Metanephros (tissue), 2 donors: ENCODE data around the gene MARS1. TPM values are rescaled to one million over a fixed set of nuclear protein-coding genes. Genes with fewer than 3 reads are reported as not detected.

Experiments used
- small RNA-seq: library from RNA; depleted of rRNA; stranded (forward); fragments of <200 nt; gene quantifications from one replicate; pipeline ENCODE3, GENCODE V24; 2014; ENCODE audit warnings: low replicate concordance
- total RNA-seq: library from RNA; depleted of rRNA; stranded (reverse); fragments of >200 nt; gene quantifications from one replicate; pipeline ENCODE4 v1.2.3, GENCODE V29; 2014

Gene MARS1
- 95.8 TPM for total RNA-seq

DNA sequence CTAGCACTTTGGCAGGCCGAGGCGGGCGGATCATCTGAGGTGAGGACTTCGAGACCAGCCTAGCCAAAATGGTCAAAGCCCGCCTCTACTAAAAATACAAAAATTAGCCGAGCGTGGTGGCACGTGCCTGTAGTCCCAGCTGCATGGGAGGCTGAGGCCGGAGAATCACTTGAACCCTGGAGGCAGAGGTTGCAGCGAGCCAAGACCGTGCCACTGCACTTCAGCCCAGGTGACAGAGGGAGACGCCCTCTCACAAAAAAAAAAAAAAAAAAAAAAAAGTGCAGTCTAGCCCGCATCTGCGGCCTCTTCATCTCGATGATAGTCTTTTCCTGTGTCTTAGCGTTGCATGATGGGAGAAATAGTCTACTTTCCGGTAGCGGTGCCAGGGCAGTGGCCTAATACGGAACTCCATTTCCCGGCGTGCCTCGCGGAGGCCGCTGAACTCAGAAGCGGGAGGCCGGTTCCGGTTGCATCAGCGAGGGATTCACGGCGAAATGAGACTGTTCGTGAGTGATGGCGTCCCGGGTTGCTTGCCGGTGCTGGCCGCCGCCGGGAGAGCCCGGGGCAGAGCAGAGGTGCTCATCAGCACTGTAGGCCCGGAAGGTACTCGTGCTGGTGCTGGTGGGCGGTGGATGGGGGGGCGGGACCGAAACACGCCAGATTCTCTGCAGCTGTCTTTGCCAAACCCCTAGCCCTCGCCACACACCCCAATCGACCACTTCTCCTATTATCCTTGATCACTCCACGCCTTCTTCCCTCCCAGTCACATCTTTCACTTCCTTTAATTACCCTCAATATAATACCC is at the start of gene MARS1:
MARS1 (plus strand) TSS at position 472 of the 805 bp plus-strand sequence; CDS start at position 495, 23 bp downstream.

DNA sequence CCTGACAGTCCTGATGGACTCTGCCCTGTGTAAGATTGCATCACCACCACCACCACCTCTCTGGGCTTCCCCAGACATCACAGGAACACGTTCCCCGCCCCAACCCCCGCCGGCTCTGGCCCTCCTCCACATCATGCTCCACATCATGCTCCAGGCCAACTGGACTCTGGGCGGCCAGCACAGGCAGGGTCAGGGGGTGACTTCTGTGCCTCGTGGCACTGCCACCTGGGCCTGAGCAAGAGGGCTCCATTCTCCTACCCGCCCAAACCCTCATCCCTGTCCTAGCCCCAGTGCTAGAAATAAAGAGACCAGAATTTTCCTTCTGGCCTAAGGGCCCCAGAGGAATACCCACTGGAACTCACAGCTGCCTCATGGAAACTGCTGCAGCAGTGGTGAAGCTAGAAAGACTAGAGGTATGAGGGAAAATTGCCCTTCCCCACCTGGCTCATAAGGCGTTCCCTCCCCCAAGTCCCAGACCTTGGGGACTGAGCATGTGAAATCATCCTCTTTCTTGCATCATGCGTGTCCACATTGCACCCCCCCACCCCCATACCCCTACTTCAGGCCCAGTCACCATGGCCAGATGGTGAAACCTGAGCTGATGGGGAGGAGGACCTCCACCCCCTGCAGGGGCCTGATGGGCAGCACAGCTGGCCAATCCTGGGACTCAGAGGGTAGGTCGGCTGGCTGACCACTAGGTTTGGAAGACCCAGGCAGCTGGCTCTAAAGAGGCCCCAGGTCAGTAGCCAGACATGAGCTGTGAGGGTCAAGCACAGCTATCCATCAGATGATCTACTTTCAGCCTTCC is 33.1 kb upstream of the MARS1 start, which contains the start of gene INHBE:
INHBE (plus strand) TSS at position 742 of the 808 bp plus-strand sequence. CDS start 230 bp downstream, outside the sequence.

DNA sequence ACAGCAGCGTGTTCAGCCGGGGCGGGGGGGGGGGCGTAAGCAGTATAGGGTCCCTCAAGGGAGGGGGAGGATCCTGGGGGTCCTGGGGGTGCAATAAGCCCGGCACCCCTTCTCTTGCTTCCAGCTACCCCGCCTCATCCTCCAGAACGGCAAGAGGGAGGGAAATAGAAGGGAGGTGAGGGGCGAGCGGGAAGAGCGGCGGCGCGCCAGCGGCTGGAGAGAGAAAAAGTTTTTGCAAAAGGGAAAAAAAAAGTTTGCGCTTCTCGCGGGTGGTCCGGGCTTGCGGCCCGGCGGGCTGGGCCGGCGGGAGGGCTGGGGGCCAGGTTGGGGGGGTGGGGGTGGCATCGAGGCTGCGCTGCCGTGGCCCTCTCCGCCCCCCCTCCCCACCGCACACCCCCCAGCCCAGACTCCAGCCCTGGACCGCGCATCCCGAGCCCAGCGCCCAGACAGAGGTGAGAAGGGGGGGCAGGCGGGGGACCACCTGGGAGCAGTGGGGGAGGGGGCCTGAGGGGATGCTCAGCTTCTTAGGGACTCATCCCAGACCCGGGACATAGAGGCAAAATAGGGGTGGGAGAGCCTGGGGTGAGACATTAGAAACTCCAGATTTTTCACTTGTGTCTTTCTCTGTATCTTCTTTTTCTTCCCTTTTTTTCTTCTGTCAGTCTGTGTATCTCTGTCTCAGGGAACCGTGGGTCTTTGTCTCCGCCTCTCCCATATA is 28.0 kb upstream of the MARS1 start, which contains the start of gene GLI1:
GLI1 (plus strand) TSS at position 36 of the 718 bp plus-strand sequence. CDS start 3,907 bp downstream, outside the sequence.

DNA sequence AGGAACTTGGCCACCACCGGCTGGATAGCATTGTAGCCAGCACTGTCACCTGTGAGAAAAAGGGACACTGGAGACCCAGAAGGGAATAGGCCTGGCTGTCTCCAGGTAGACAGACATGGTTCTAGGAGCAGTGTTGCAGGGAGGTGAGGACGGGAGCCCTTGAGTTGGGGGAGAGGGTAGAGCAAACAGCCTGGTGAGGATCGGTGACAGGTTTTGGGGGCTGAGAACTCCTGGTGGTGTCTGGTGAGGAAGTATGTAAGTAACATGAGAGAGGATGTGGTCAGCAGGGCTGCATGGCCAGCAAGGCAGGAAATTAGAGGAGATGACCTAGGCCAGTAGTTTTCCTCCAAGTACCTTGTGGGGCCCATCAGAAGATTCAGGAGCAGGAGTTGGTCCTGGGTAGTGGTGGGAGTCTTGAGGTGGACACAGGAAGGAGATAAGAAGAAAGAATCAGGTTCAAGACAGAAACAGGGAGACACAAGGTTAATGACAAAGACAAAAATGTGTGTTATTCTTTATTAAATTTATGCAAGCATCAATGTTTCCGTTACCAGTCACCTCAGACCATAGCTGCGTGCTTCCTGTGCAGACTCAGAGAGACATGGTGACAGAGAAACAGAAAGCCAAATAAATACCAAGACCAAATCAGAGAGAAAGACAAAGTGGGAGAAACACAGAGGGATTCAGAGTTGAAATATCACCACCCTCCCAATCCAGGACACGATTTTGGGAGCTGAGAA is 8.3 kb upstream of the MARS1 start, which contains the start of gene ARHGAP9:
ARHGAP9 (minus strand) TSS at position 491 of the 740 bp plus-strand sequence; CDS start at position 31, 460 bp downstream.

DNA sequence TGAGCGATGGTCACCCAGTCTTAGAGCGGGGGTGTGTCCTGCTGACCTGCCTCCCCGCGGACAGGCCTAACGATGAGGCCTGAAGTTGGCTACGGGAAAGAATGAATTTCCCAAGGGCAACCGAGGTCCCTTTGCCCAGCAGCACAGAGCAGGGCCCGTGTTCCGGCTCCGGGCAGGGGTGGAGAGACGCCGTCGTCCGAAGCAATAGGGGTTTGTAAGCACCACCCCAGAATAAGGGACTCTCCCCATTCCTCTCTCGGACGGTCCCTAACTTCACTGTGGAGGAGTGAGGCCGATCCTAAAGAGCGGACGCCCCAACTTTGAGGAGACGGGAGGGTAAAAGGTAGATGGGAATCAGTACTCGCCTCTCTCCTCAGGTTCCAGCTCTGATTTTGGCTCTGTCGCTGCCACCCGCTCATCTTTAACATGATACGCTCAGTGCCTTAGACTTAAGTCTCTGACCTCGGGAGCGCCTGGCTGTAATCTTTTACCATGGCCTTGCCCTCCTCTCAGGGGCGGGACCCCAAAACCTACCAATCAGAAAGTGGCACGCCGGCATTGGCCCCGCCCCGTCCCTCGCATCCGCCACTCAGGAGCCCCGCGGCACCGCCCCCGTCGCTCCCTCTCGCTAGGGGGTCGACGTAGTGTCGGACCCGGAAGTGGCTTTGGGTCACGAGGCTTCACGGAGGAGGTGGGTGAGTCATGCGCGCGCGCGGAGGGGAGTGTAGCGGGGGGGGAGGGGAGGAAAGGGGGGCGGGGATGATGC is 32.4 kb downstream of the MARS1 start, which contains the start of gene DDIT3:
DDIT3 (minus strand) TSS at position 462 of the 766 bp plus-strand sequence. CDS start 3,108 bp downstream, outside the sequence.

DNA sequence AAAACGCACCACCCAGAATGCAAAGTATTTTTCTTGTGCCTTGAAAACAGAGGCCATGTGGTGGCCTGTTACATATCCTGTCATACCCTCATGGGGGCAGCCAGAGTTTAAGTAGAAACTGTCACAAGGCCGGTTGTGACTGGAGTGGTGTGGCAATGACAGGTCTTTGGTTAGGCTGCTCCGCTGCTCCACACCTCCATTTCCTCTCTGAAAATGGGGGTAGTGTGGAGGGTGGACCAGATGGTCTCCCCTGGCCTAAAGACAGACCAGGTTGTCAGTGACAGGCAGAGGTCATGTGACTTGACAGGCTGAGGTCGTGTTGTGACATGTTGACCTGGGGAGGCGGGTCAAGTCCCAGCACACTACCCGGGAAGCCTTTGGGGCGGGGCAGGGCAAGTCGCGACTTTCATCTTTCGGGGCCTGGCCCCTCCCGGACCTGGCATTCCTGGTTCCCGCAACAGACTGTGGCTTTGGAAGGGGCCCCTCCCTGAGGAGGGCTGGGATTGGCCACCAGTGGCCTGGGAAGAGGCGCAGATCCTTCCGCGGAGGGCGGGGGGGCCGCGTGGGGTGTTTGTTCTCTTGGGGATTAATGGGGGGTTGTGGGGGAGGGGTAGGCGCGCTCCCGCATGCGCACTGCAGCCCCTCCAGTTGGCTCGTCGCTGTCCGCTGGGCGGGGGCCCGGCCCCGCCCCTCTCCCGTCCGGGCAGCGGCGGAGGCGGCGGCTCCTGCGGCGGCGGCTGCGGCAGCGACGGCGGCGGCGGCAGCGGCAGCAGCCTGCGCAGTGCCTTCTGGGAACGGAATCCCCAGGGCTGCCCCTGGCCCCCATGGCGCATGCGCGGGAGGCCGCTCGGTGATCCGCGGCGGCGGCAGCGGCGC is 34.4 kb downstream of the MARS1 start, which contains the start of gene MBD6:
MBD6 (plus strand) TSS at position 814 of the 876 bp plus-strand sequence. CDS start 1,480 bp downstream, outside the sequence.

DNA sequence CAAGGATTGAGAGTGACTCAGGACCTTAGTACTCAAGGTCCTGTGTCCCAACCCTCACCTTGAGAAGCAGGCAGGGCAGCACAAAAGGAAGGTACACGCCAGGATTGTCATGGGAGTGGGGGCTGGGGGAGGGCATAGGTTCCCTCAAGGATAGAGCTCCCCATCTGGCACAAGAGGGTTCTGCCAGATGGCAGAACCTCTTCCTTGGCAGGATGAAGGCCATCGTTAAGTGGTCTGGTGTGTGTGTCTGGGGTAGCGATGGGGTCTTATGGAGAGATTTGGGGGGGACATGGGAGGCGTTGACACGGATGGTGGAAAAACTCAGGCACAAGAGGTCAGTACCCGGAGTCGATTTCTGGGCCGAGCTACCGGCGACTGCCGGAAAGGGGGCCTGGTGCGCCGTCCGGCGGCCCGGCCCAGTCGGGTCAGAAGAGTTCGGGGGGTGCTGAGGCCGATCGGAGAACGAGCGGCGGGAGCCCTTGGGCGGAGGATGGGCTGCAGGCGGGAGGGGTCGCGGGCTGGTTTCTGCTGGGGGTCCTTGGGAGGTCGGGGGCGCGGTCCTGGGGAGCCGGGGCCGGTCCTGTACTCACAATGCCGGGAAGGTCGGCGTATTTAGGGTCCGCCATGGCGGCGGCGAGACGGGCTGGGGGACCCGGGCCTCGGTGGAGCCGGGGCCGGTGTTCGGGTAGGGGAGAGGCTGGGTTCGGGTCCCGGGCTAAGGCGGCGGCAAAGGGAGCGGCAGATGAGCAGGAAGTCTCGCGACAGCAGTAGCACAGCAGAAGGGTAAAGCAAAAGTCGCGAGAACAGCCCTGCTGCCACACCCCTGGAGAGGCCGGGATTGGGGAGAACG is 58.8 kb downstream of the MARS1 start, which contains the start of gene DCTN2:
DCTN2 (minus strand) TSS at position 755 of the 850 bp plus-strand sequence; CDS start at position 626, 129 bp downstream.

DNA sequence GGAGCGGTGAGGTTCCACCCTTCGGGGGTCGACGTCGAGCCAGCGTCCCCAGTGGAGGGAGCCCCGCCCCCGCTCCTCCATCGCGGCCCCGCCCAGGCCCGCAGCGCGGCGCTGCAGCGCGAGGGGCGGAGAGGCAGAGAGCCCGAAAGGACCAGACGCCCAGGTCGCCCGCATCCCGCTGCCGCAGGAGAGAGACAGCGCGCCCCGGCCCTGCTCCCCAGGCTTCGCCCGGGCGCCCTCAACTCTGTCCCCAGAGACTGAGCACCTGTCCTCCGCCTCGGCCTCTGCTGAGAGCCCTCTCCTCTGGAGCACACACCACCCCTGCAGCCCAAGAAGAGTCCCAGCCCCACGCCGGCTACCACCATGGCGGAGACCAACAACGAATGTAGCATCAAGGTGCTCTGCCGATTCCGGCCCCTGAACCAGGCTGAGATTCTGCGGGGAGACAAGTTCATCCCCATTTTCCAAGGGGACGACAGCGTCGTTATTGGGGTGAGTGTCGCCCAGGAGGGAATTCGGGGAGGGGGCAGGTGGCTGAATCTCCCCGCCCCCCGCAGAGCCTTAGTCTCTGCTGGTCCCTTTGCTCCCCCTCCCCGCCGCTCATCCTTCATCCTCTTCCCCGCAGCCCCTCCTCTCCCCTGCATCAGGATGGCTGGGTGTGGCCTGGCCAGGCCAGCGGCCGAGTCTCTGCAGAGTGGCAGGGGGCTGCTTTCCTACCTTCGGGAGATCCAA is 62.2 kb downstream of the MARS1 start, which contains the start of gene KIF5A:
KIF5A (plus strand) TSS at position 136 of the 732 bp plus-strand sequence; CDS start at position 364, 228 bp downstream.

Small RNA genes within 50 kb of the gene (small RNA-seq; reads per million reads assigned to genes)
- gene MIR616, result not detected

Other genes with a start within 250 kb of the MARS1 start
- gene STAC3, start 236.9 kb upstream of the MARS1 start, total RNA-seq, result 83.0 TPM
- gene R3HDM2, start 57.0 kb upstream of the MARS1 start, total RNA-seq, result 51.6 TPM
- gene INHBC, start 53.3 kb upstream of the MARS1 start, total RNA-seq, result 0.41 TPM
- 0.23 TPM for gene INHBE, start 32.8 kb upstream of the MARS1 start, total RNA-seq
- gene GLI1, start 28.3 kb upstream of the MARS1 start, total RNA-seq, result 13.4 TPM
- 10.7 TPM for gene ARHGAP9, start 8.2 kb upstream of the MARS1 start, total RNA-seq
- 45.3 TPM for gene DDIT3, start 32.4 kb downstream of the MARS1 start, total RNA-seq
- gene MBD6, start 34.8 kb downstream of the MARS1 start, total RNA-seq, result 32.7 TPM
- gene DCTN2, start 59.1 kb downstream of the MARS1 start, total RNA-seq, result 85.7 TPM
- gene KIF5A, start 62.0 kb downstream of the MARS1 start, total RNA-seq, result 0.35 TPM
- 22.2 TPM for gene PIP4K2C, start 103.1 kb downstream of the MARS1 start, total RNA-seq
- gene DTX3, start 116.8 kb downstream of the MARS1 start, total RNA-seq, result 44.4 TPM
- 29.2 TPM for gene ARHGEF25, start 123.4 kb downstream of the MARS1 start, total RNA-seq
- 1.3 TPM for gene B4GALNT1, start 145.1 kb downstream of the MARS1 start, total RNA-seq
- gene OS9, start 206.1 kb downstream of the MARS1 start, total RNA-seq, result 124 TPM